Ishikawa (cell line): ENCODE measurements around the gene RANBP10.

ENCODE experiments used
- CEBPB ChIP-seq: IDR thresholded peaks from 2 replicates; pipeline ENCODE4 v1.6.1; 2012
- CREB1 ChIP-seq: IDR thresholded peaks from 2 replicates; pipeline ENCODE4 v1.6.1; 2012; ENCODE audit warnings: low read depth
- EGR1 ChIP-seq: IDR thresholded peaks from 2 replicates; pipeline ENCODE4 v1.6.1; 2012
- EP300 ChIP-seq: IDR thresholded peaks from 2 replicates; pipeline ENCODE4 v1.6.1; 2012; ENCODE audit warnings: borderline replicate concordance
- FOXM1 ChIP-seq: IDR thresholded peaks from 2 replicates; pipeline ENCODE4 v1.6.1; 2012; ENCODE audit warnings: low read depth, borderline replicate concordance
- MAX ChIP-seq: IDR thresholded peaks from 2 replicates; pipeline ENCODE4 v1.6.1; 2012
- NFIC ChIP-seq: IDR thresholded peaks from 2 replicates; pipeline ENCODE4 v1.6.1; 2012
- RAD21 ChIP-seq: IDR thresholded peaks from 2 replicates; pipeline ENCODE4 v1.6.1; 2012; ENCODE audit warnings: low read depth
- REST ChIP-seq: IDR thresholded peaks from 2 replicates; pipeline ENCODE4 v1.6.1; 2012; ENCODE audit warnings: low read depth, mild to moderate bottlenecking
- TAF1 ChIP-seq: IDR thresholded peaks from 2 replicates; pipeline ENCODE4 v1.6.1; 2012; ENCODE audit warnings: low read depth, mild to moderate bottlenecking
- TCF12 ChIP-seq: IDR thresholded peaks from 2 replicates; pipeline ENCODE4 v1.6.1; 2012; ENCODE audit warnings: low read depth
- TEAD4 ChIP-seq: IDR thresholded peaks from 2 replicates; pipeline ENCODE4 v1.6.1; 2012
- USF1 ChIP-seq: IDR thresholded peaks from 2 replicates; pipeline ENCODE4 v1.6.1; 2012
- YY1 ChIP-seq: IDR thresholded peaks from 2 replicates; pipeline ENCODE4 v1.6.1; 2012; ENCODE audit warnings: low read depth
- ZBTB7A ChIP-seq: IDR thresholded peaks from 2 replicates; pipeline ENCODE4 v1.6.1; 2012; ENCODE audit warnings: low read depth

RANBP10 gene

GRCh38 chr16:67749436-67750078 is 56.8 kb downstream of the RANBP10 start:
- no peak for TF ChIP-seq YY1
- TF ChIP-seq MAX, result no peak
- no peak for TF ChIP-seq TAF1
- TF ChIP-seq CREB1, result no peak
- TF ChIP-seq RAD21, result no peak
- TF ChIP-seq TCF12, result no peak
- no peak for TF ChIP-seq CEBPB
- TF ChIP-seq EP300, result no peak
- TF ChIP-seq USF1, result no peak
- TF ChIP-seq NFIC, result no peak
- TF ChIP-seq ZBTB7A, result no peak
- TF ChIP-seq FOXM1, result no peak
- TF ChIP-seq TEAD4, result no peak
- TF ChIP-seq REST, result no peak
- TF ChIP-seq EGR1, result no peak

GRCh38 chr16:67748834-67749233 is 57.5 kb downstream of the RANBP10 start:
- no peak for TF ChIP-seq MAX
- TF ChIP-seq FOXM1, result no peak
- TF ChIP-seq CEBPB, result no peak

GRCh38 chr16:67746846-67747245 is 59.5 kb downstream of the RANBP10 start:
- TF ChIP-seq EP300, result no peak
- no peak for TF ChIP-seq FOXM1
- TF ChIP-seq EGR1, result no peak
- no peak for TF ChIP-seq TCF12
- TF ChIP-seq ZBTB7A, result no peak
- TF ChIP-seq REST, result no peak
- TF ChIP-seq MAX, result no peak
- TF ChIP-seq TAF1, result no peak
- no peak for TF ChIP-seq NFIC
- TF ChIP-seq CEBPB, result no peak
- TF ChIP-seq USF1, result no peak
- TF ChIP-seq CREB1, result no peak
- no peak for TF ChIP-seq TEAD4
- no peak for TF ChIP-seq RAD21
- no peak for TF ChIP-seq YY1

GRCh38 chr16:67741118-67741517 is 65.2 kb downstream of the RANBP10 start:
- TF ChIP-seq CEBPB, result no peak
- no peak for TF ChIP-seq NFIC
- TF ChIP-seq EGR1, result no peak
- no peak for TF ChIP-seq MAX
- no peak for TF ChIP-seq TEAD4
- no peak for TF ChIP-seq ZBTB7A
- no peak for TF ChIP-seq USF1
- TF ChIP-seq YY1, result no peak
- no peak for TF ChIP-seq TCF12
- no peak for TF ChIP-seq REST
- TF ChIP-seq TAF1, result no peak
- TF ChIP-seq EP300, result no peak
- TF ChIP-seq CREB1, result no peak
- TF ChIP-seq FOXM1, result no peak
- TF ChIP-seq RAD21, result no peak
